Measurements from ENCODE around the gene ORC3.

ORC3 gene

GRCh38 chr6:87558446-87558845 is 31.5 kb upstream of the ORC3 start:
- TF ChIP-seq POU2F2 (IDR thresholded peaks at IDR 0.05; ENCODE audit: low read depth, low read length) (no peak), POLR2AphosphoS5 (IDR thresholded peaks at IDR 0.05; ENCODE audit: low read depth, low read length) (no peak), SPI1 (IDR thresholded peaks at IDR 0.05; ENCODE audit: low read depth, low read length) (no peak), TAF1 (IDR thresholded peaks at IDR 0.05; ENCODE audit: low read depth, low read length) (no peak), PAX5 (IDR thresholded peaks at IDR 0.05; ENCODE audit: insufficient read depth, low read length, severe bottlenecking) (no peak), POLR2A (IDR thresholded peaks at IDR 0.05; ENCODE audit: low read depth, low read length) (no peak)
- FAIRE-seq = no peak
- DNase-seq (ENCODE audit: insufficient read length, low spot score) = no peak

DNA sequence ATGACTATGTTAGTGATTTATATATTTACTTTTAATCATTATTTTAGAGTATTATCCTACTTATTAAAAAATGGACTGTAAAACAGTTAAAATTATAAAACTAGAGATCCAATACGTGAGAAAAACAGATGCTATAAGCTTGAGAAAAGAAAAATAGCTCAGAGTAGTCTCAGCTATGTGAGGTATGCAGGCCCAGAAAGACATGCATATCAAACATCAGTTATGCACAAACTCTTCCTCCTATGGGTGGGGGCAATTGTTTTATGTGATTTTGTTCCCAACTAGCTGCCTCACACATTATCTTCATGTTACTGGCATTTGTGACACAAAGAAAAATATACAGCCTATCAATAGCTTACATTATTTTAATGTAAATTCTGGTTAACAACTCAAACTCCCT is 28.9 kb upstream of the ORC3 start:
- FAIRE-seq (no peak), DNase-seq (ENCODE audit: insufficient read length, low spot score) (no peak)
- TF ChIP-seq POLR2AphosphoS5 (IDR thresholded peaks at IDR 0.05; ENCODE audit: low read depth, low read length) (no peak), POU2F2 (IDR thresholded peaks at IDR 0.05; ENCODE audit: low read depth, low read length) (no peak), SPI1 (IDR thresholded peaks at IDR 0.05; ENCODE audit: low read depth, low read length) (no peak), TAF1 (IDR thresholded peaks at IDR 0.05; ENCODE audit: low read depth, low read length) (no peak), PAX5 (IDR thresholded peaks at IDR 0.05; ENCODE audit: insufficient read depth, low read length, severe bottlenecking) (no peak), POLR2A (IDR thresholded peaks at IDR 0.05; ENCODE audit: low read depth, low read length) (no peak)

GRCh38 chr6:87572021-87572420 is 17.9 kb upstream of the ORC3 start:
- DNase-seq (ENCODE audit: insufficient read length, low spot score) (no peak), FAIRE-seq (no peak)
- TF ChIP-seq PAX5 (IDR thresholded peaks at IDR 0.05; ENCODE audit: insufficient read depth, low read length, severe bottlenecking) (no peak), TAF1 (IDR thresholded peaks at IDR 0.05; ENCODE audit: low read depth, low read length) (no peak), POU2F2 (IDR thresholded peaks at IDR 0.05; ENCODE audit: low read depth, low read length) (no peak), POLR2AphosphoS5 (IDR thresholded peaks at IDR 0.05; ENCODE audit: low read depth, low read length) (no peak), POLR2A (IDR thresholded peaks at IDR 0.05; ENCODE audit: low read depth, low read length) (no peak), SPI1 (IDR thresholded peaks at IDR 0.05; ENCODE audit: low read depth, low read length) (no peak)

DNA sequence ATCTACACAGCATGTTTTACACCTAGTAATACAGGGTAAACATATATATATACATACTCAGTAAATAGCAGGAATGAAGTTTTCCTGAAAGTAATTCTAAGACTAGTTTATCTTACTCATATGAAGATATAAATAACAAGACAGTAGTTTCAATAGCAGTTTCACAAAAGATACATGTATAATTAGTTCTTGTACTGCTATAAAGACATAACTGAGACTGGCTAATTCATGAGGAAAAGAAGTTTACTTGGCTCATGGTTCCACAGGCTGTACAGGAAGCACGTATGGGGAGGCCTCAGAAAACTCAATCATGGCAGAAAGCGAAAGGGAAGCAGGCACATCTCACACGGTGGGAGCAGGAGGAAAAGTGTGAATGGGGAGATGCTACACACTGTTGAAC is 17.1 kb upstream of the ORC3 start:
- TF ChIP-seq SPI1 (IDR thresholded peaks at IDR 0.05; ENCODE audit: low read depth, low read length) (no peak), TAF1 (IDR thresholded peaks at IDR 0.05; ENCODE audit: low read depth, low read length) (no peak), POLR2A (IDR thresholded peaks at IDR 0.05; ENCODE audit: low read depth, low read length) (no peak), POLR2AphosphoS5 (IDR thresholded peaks at IDR 0.05; ENCODE audit: low read depth, low read length) (no peak), PAX5 (IDR thresholded peaks at IDR 0.05; ENCODE audit: insufficient read depth, low read length, severe bottlenecking) (no peak), POU2F2 (IDR thresholded peaks at IDR 0.05; ENCODE audit: low read depth, low read length) (no peak)
- no peak for DNase-seq (ENCODE audit: insufficient read length, low spot score)
- no peak for FAIRE-seq

- DNase-seq (ENCODE audit: insufficient read length, low spot score) = no peak
- TF ChIP-seq SPI1 (IDR thresholded peaks at IDR 0.05; ENCODE audit: low read depth, low read length) (no peak), POLR2AphosphoS5 (IDR thresholded peaks at IDR 0.05; ENCODE audit: low read depth, low read length) (no peak), POU2F2 (IDR thresholded peaks at IDR 0.05; ENCODE audit: low read depth, low read length) (no peak), POLR2A (IDR thresholded peaks at IDR 0.05; ENCODE audit: low read depth, low read length) (no peak), PAX5 (IDR thresholded peaks at IDR 0.05; ENCODE audit: insufficient read depth, low read length, severe bottlenecking) (no peak), TAF1 (IDR thresholded peaks at IDR 0.05; ENCODE audit: low read depth, low read length) (no peak)
- peak; percentile 55 for FAIRE-seq
Measured at GRCh38 chr6:87573307-87574024, 16.5 kb upstream of the ORC3 start.

DNA sequence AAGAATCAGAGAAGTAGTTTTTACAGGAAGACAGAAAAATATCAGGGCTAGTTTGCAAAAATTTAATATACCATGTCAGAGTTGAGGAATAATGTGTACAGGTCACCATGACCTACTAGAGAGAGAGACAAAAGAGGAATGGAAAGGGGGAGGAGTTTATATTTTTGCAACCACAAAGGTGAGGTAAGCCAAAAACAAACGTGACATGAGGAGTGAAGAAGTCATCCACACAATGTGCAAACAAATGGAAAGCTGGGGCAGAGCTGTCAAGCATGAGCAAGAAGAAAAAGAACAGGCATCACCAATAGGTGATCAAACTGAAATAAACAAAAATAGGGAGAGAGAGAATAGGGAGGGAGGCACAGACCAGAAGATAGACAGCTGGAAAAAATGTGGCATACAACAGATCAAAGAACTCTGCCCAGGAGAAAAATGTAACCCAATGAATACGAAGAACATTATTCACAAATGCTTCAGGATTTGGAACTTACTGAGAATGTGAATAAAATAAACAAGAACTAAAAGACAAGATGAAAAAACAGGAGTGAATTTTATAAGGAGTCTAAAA is 15.6 kb upstream of the ORC3 start:
- DNase-seq (ENCODE audit: insufficient read length, low spot score) = no peak
- TF ChIP-seq SPI1 (IDR thresholded peaks at IDR 0.05; ENCODE audit: low read depth, low read length) = 0 out of 2 replicates have a peak, but pooled peaks have one; percentile 5
- TF ChIP-seq POLR2A (IDR thresholded peaks at IDR 0.05; ENCODE audit: low read depth, low read length) = no peak
- no peak for TF ChIP-seq POLR2AphosphoS5 (IDR thresholded peaks at IDR 0.05; ENCODE audit: low read depth, low read length)
- no peak for FAIRE-seq

- TF ChIP-seq TAF1 (IDR thresholded peaks at IDR 0.05; ENCODE audit: low read depth, low read length) (no peak), POU2F2 (IDR thresholded peaks at IDR 0.05; ENCODE audit: low read depth, low read length) (no peak)
- DNase-seq (ENCODE audit: insufficient read length, low spot score) (no peak), FAIRE-seq (no peak)
Measured at GRCh38 chr6:87575423-87575822, 14.5 kb upstream of the ORC3 start.

DNA sequence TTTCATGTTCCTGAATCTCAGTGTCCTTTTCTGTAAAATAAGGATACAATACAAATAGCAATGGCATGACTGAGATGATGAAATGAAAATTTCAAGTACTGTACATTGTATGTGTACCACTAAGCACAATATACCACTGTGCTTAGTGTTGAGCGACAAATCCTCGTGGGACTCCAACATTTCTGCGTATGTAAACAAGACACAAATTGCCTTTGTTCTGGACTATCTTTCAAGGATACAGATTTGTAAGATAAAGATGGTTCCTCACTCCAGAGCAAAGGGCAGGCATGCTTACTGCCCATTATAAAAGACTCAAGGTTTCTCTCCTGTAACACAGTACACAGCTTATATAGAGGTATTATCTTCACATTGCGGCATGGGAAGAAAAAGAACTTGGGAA is 6.1 kb upstream of the ORC3 start:
- FAIRE-seq (no peak), DNase-seq (ENCODE audit: insufficient read length, low spot score) (no peak)
- TF ChIP-seq POLR2AphosphoS5 (IDR thresholded peaks at IDR 0.05; ENCODE audit: low read depth, low read length) = no peak
- TF ChIP-seq POLR2A (IDR thresholded peaks at IDR 0.05; ENCODE audit: low read depth, low read length) = no peak
- TF ChIP-seq POU2F2 (IDR thresholded peaks at IDR 0.05; ENCODE audit: low read depth, low read length) = no peak

GRCh38 chr6:87586371-87587077 is 3.4 kb upstream of the ORC3 start:
- no peak for TF ChIP-seq TAF1 (IDR thresholded peaks at IDR 0.05; ENCODE audit: low read depth, low read length)
- TF ChIP-seq POLR2A (IDR thresholded peaks at IDR 0.05; ENCODE audit: low read depth, low read length) = no peak
- TF ChIP-seq SPI1 (IDR thresholded peaks at IDR 0.05; ENCODE audit: low read depth, low read length) = no peak
- TF ChIP-seq POU2F2 (IDR thresholded peaks at IDR 0.05; ENCODE audit: low read depth, low read length) = no peak
- no peak for TF ChIP-seq POLR2AphosphoS5 (IDR thresholded peaks at IDR 0.05; ENCODE audit: low read depth, low read length)
- TF ChIP-seq PAX5 (IDR thresholded peaks at IDR 0.05; ENCODE audit: insufficient read depth, low read length, severe bottlenecking) = no peak
- FAIRE-seq = no peak

More at GRCh38 chr6:87586371-87587077, 3.4 kb upstream of the ORC3 start:
- no peak for DNase-seq (ENCODE audit: insufficient read length, low spot score)
